GM23338 (cell line): ENCODE data around the gene ARL8B. TPM values are rescaled to one million over a fixed set of nuclear protein-coding genes. Genes with fewer than 3 reads are reported as not detected.

ENCODE experiments used
- ATAC-seq: fragments of 200-7000 bp; cut with Tn5 transposase; 3 replicates; pipeline ENCODE4 v1.9.1; 2020
- DNase-seq: peaks from one replicate; pipeline ENCODE4 v3.0.0-alpha.2; 2015; ENCODE audit warnings: low spot score
- H2AFZ ChIP-seq: fragments of 200-600 bp; sonication (generic); 2 replicates; pipeline ENCODE4 v1.8.0; 2016; ENCODE audit warnings: antibody characterized with exemption, mild to moderate bottlenecking, moderate library complexity
- H3F3A ChIP-seq: fragments of 200-600 bp; sonication (generic); replicated peaks from 2 replicates; pipeline ENCODE4 v1.8.0; 2017; ENCODE audit warnings: antibody characterized with exemption, mixed run types, low read depth
- H3K27ac ChIP-seq: fragments of 200-600 bp; sonication (generic); 2 replicates; pipeline ENCODE4 v1.6.1; 2016; ENCODE audit warnings: low read depth
- H3K27me3 ChIP-seq: fragments of 200-600 bp; sonication (generic); 2 replicates; pipeline ENCODE4 v1.8.0; 2016; ENCODE audit warnings: mild to moderate bottlenecking, mixed run types, moderate library complexity; ENCODE audit not compliant: insufficient read depth
- H3K36me3 ChIP-seq: fragments of 200-600 bp; sonication (generic); 2 replicates; pipeline ENCODE4 v1.8.0; 2016; ENCODE audit warnings: mild to moderate bottlenecking; ENCODE audit not compliant: insufficient read depth
- H3K4me1 ChIP-seq: fragments of 200-600 bp; sonication (generic); 2 replicates; pipeline ENCODE4 v1.8.0; 2016; ENCODE audit warnings: mild to moderate bottlenecking, moderate library complexity; ENCODE audit not compliant: insufficient read depth
- H3K4me2 ChIP-seq: fragments of 200-600 bp; sonication (generic); 2 replicates; pipeline ENCODE4 v1.7.1; 2017; ENCODE audit warnings: mixed run types
- H3K4me3 ChIP-seq: fragments of 200-600 bp; sonication (generic); 2 replicates; pipeline ENCODE4 v1.6.1; 2016; ENCODE audit warnings: mixed run types
- H3K79me2 ChIP-seq: fragments of 200-600 bp; sonication (generic); replicated peaks from 2 replicates; pipeline ENCODE4 v1.8.0; 2017; ENCODE audit warnings: mild to moderate bottlenecking; ENCODE audit not compliant: insufficient read depth
- H3K9me2 ChIP-seq: fragments of 200-600 bp; sonication (generic); 2 replicates; pipeline ENCODE4 v1.8.0; 2017; ENCODE audit not compliant: insufficient read depth
- H4K20me1 ChIP-seq: fragments of 200-600 bp; sonication (generic); replicated peaks from 2 replicates; pipeline ENCODE4 v1.8.0; 2017; ENCODE audit warnings: mild to moderate bottlenecking; ENCODE audit not compliant: insufficient read depth
- H3K27ac Mint-ChIP-seq: 2 replicates; pipeline ENCODE4 v1.8.0; 2020; ENCODE audit warnings: inconsistent platforms, mild to moderate bottlenecking, moderate library complexity, mixed read lengths
- H3K27me3 Mint-ChIP-seq: 3 replicates; pipeline ENCODE4 v1.8.0; 2022; ENCODE audit warnings: low read depth, mild to moderate bottlenecking, moderate library complexity, mixed read lengths, inconsistent platforms; ENCODE audit not compliant: insufficient read depth, poor library complexity
- H3K36me3 Mint-ChIP-seq: 3 replicates; pipeline ENCODE4 v1.8.0; 2021; ENCODE audit warnings: low read depth, mild to moderate bottlenecking, inconsistent platforms, moderate library complexity, mixed read lengths
- H3K4me1 Mint-ChIP-seq: 3 replicates; pipeline ENCODE4 v1.8.0; 2020; ENCODE audit warnings: mild to moderate bottlenecking, inconsistent platforms, mixed read lengths
- H3K4me3 Mint-ChIP-seq: 3 replicates; pipeline ENCODE4 v1.8.0; 2021; ENCODE audit warnings: moderate library complexity, mild to moderate bottlenecking, inconsistent platforms, mixed read lengths
- H3K9me3 Mint-ChIP-seq: 3 replicates; pipeline ENCODE4 v1.8.0; 2020; ENCODE audit warnings: moderate library complexity, mild to moderate bottlenecking, inconsistent platforms, mixed read lengths
- CREB1 ChIP-seq: fragments of 250-450 bp; sonication (Bioruptor Pico); IDR thresholded peaks from 2 replicates; pipeline ENCODE4 v1.5.0; 2020; ENCODE audit warnings: low read depth, mild to moderate bottlenecking, moderate library complexity
- EZH2phosphoT487 ChIP-seq: fragments of 200-600 bp; sonication (generic); IDR thresholded peaks from one replicate; pipeline ENCODE4 v1.8.1; 2018; ENCODE audit warnings: antibody characterized with exemption; ENCODE audit not compliant: unreplicated experiment
- NANOG ChIP-seq: IDR thresholded peaks from 2 replicates; pipeline ENCODE4 v1.6.1; 2016; ENCODE audit warnings: antibody characterized with exemption, borderline replicate concordance
- POLR2AphosphoS5 ChIP-seq: IDR thresholded peaks from 2 replicates; pipeline ENCODE4 v1.6.1; 2016; ENCODE audit warnings: antibody characterized with exemption, low read depth
- ZNF331 ChIP-seq: fragments of 250-450 bp; sonication (Bioruptor Pico); IDR thresholded peaks from 2 replicates; pipeline ENCODE4 v1.5.0; 2020; ENCODE audit warnings: low read depth, mild to moderate bottlenecking, moderate library complexity
- polyA plus RNA-seq: library from polyadenylated mRNA; unstranded; fragments of >200 nt; fragmentation: Nextera tagmentation; extraction: Ambion mirVana; gene quantifications from 2 replicates; pipeline ENCODE4 v1.2.1, GENCODE V29; 2016
- total RNA-seq: library from RNA; depleted of rRNA; stranded (reverse); fragments of >200 nt; shearing (Covaris generic); gene quantifications from 2 replicates; pipeline ENCODE4 v1.2.3, GENCODE V29; 2014
- TF ChIP-seq, protein P1 (sequence below): fragments of 250-450 bp; sonication (Bioruptor Pico); IDR thresholded peaks from 2 replicates; pipeline ENCODE4 v1.5.0; 2020; ENCODE audit warnings: mild to moderate bottlenecking, moderate library complexity

Gene ARL8B
- total and polyA plus RNA-seq, 2 experiments from 2014 or later: 25.5 to 40.8 TPM

DNA sequence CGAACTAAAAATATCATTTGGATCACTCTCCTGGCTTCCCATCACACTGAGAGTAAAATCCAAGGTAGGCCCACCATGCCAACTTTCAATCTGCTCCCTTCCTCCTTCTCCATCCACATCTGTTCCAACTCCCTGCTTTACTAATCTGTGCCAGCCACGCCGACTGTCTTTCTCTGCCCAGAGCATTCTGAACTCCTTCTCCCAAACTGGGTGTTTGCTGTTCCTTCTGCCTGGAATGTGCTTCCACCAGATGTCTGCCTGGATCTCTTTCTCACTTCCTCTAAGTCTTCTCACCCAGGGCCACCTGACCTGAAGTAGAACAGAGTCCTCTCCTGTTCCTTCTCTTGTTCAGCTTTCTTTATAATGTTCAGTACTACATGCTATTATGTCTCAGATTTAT, 5.6 kb upstream of the ARL8B start (continued):
- TF ChIP-seq, protein P1, sequence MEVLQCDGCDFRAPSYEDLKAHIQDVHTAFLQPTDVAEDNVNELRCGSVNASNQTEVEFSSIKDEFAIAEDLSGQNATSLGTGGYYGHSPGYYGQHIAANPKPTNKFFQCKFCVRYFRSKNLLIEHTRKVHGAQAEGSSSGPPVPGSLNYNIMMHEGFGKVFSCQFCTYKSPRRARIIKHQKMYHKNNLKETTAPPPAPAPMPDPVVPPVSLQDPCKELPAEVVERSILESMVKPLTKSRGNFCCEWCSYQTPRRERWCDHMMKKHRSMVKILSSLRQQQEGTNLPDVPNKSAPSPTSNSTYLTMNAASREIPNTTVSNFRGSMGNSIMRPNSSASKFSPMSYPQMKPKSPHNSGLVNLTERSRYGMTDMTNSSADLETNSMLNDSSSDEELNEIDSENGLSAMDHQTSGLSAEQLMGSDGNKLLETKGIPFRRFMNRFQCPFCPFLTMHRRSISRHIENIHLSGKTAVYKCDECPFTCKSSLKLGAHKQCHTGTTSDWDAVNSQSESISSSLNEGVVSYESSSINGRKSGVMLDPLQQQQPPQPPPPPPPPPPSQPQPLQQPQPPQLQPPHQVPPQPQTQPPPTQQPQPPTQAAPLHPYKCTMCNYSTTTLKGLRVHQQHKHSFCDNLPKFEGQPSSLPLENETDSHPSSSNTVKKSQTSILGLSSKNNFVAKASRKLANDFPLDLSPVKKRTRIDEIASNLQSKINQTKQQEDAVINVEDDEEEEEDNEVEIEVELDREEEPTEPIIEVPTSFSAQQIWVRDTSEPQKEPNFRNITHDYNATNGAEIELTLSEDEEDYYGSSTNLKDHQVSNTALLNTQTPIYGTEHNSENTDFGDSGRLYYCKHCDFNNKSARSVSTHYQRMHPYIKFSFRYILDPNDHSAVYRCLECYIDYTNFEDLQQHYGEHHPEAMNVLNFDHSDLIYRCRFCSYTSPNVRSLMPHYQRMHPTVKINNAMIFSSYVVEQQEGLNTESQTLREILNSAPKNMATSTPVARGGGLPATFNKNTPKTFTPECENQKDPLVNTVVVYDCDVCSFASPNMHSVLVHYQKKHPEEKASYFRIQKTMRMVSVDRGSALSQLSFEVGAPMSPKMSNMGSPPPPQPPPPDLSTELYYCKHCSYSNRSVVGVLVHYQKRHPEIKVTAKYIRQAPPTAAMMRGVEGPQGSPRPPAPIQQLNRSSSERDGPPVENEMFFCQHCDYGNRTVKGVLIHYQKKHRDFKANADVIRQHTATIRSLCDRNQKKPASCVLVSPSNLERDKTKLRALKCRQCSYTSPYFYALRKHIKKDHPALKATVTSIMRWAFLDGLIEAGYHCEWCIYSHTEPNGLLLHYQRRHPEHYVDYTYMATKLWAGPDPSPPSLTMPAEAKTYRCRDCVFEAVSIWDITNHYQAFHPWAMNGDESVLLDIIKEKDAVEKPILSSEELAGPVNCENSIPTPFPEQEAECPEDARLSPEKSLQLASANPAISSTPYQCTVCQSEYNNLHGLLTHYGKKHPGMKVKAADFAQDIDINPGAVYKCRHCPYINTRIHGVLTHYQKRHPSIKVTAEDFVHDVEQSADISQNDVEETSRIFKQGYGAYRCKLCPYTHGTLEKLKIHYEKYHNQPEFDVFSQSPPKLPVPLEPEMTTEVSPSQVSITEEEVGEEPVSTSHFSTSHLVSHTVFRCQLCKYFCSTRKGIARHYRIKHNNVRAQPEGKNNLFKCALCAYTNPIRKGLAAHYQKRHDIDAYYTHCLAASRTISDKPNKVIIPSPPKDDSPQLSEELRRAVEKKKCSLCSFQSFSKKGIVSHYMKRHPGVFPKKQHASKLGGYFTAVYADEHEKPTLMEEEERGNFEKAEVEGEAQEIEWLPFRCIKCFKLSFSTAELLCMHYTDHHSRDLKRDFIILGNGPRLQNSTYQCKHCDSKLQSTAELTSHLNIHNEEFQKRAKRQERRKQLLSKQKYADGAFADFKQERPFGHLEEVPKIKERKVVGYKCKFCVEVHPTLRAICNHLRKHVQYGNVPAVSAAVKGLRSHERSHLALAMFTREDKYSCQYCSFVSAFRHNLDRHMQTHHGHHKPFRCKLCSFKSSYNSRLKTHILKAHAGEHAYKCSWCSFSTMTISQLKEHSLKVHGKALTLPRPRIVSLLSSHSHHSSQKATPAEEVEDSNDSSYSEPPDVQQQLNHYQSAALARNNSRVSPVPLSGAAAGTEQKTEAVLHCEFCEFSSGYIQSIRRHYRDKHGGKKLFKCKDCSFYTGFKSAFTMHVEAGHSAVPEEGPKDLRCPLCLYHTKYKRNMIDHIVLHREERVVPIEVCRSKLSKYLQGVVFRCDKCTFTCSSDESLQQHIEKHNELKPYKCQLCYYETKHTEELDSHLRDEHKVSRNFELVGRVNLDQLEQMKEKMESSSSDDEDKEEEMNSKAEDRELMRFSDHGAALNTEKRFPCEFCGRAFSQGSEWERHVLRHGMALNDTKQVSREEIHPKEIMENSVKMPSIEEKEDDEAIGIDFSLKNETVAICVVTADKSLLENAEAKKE: no peak
- TF ChIP-seq ZNF331 (CRISPR knock-in tag): no peak

DNA sequence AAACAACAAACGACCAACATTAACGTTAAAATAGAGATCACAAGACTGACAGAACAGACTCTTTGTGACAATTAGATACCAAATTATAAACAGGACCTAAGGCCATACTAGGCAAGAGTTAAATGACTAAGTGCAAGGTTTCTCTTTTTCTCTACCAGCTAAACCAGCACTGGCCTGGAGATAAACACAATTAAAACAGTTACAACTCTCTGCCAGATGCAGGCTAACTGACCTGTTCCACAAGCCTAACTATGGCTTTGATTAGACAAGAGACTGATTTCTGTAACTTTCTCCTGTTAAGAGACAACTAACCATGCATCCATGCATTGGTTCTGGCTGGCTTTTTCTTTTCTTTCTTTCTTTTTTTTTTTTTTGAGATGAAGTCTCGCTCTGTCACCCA, 1.6 kb upstream of the ARL8B start:
- peaks cover 3% of the 10 kb centered on the region; the same call in 1 of the 3 replicates for H3K36me3 Mint-ChIP-seq
- H4K20me1 ChIP-seq: peaks cover 19% of the 10 kb centered on the region
- DNase-seq (no peak), ATAC-seq (no peak)
- TF ChIP-seq POLR2AphosphoS5 (no peak), NANOG (no peak), ZNF331 (CRISPR knock-in tag) (no peak), EZH2phosphoT487 (no peak), CREB1 (no peak)
- H3K9me2 ChIP-seq: no peaks in the 10 kb centered on the region
- no peak overlapping the region for H3K4me3 Mint-ChIP-seq
- peaks cover 12% of the 10 kb centered on the region for H3K4me1 Mint-ChIP-seq
- no peak overlapping the region for H3K27ac ChIP-seq
- H3K4me1 ChIP-seq: peaks cover 10% of the 10 kb centered on the region
- H3K4me2 ChIP-seq: no peak overlapping the region
- peaks cover 2% of the 10 kb centered on the region for H3K27me3 Mint-ChIP-seq
- no peaks in the 10 kb centered on the region for H3K36me3 ChIP-seq
- H3F3A ChIP-seq: no peaks in the 10 kb centered on the region
- peaks cover 3% of the 10 kb centered on the region for H3K9me3 Mint-ChIP-seq
- H2AFZ ChIP-seq: no peak overlapping the region
- peaks cover 32% of the 10 kb centered on the region for H3K79me2 ChIP-seq
- H3K4me3 ChIP-seq: no peak overlapping the region
- no peak overlapping the region for H3K27ac Mint-ChIP-seq
- H3K27me3 ChIP-seq: no peaks in the 10 kb centered on the region
